Activated CD4-positive, alpha-beta T cell treated with anti-CD3 and anti-CD28 coated beads, Interleukin-2, amount 50 U/mL, for 24 hours (primary cell): ENCODE results near the gene C19orf85.
"Not testable (repeated sequence)": the region's sequence is repeated elsewhere in the genome, so short reads cannot be mapped to it uniquely, and the experiment has no call there.

Experiments used
- DNase-seq, 2 donors: peaks; one replicate each; pipeline ENCODE4 v3.0.0-alpha.2; 2020; ENCODE audit warnings: low read depth in 1 of 2, low spot score in 1 of 2

Gene C19orf85

DNA sequence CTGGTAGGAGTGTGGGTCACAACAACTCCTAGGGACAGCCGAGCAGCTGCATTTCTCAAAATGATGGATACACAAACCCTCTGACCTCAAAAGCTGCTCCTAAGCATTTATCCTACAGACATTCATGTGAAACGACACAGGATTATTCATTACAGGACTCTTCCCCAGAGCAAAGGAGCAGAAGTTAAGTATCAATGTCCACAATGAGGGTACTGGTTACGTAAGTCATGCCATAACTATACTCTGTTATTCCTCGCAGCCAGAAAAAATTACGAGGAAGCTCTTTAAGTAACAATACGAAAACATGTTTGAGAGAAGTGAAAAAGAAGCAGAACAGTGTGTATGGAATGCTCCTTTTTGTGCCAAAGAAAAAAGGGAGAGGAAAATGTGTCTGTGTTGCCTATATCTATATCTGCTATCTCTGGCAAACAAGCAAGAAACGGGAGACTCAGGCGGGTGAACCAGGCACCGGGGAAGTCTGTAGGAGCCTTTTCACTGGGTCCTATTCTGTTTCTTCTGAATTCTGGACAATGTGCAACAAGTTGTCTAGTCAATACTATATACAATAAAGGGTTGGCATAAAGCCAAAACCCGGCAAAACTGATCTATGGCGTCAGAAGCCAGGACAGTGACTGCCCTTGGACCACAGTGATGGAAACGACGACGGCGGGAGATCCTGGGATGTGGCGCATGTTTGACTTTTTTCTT is 4.4 kb downstream of the C19orf85 start:
- DNase-seq, result no peak

- no peak for DNase-seq
Measured at GRCh38 chr19:55459551-55459949, 5.0 kb downstream of the C19orf85 start.

- DNase-seq, result no peak
Measured at GRCh38 chr19:55457683-55458457, 6.7 kb downstream of the C19orf85 start.

DNA sequence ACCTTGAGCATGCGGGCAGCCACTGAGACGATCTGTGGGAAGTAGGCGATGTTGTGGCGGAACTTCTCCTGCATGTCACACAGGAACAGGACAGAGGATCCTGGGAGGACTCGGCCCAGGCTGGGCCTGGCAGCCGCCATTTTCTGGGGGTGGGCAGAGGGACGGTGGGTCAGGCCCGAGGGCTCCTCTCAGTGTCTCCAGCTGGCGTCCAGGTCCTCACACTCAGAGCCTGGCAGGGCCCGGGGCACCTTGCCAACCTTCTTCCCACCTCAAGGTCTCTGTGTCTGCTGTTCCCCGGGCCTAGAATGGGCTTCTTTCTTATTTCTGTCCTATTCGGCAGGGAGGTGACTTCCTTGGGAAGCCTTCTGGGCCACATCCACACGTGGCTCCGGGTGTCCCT is 8.2 kb downstream of the C19orf85 start:
- DNase-seq, result no peak

DNA sequence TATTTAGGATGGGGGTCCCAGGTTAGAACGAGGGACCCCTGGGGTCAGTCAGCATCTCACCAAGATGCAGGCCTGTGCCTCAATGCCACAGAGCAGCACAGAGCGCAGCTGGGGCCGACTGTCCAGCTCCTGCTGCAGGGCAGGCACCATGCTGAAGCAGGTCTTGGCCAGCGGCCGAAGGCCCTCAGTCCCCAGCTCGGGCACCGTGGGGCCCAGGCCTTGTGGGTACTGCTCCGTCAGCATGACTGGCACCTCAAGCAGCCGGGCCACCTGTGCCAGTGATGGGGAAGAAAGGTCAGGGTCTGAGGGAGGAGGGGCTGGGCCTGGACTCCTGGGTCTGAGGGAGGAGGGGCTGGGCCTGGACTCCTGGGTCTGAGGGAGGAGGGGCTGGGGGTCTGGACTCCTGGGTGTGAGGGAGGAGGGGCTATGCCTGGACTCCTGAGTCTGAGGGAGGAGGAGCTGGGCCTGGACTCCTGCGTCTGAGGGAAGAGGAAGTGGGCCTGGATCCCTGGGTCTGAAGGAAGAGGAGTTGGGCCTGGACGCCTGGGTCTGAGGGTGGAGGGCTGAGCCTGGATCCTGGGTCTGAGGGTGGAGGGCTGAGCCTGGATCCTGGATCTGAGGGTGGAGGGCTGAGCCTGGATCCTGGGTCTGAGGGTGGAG is 8.8 kb downstream of the C19orf85 start:
- no peak for DNase-seq

- no peak for DNase-seq
Measured at GRCh38 chr19:55454787-55455243, 9.7 kb downstream of the C19orf85 start.

DNA sequence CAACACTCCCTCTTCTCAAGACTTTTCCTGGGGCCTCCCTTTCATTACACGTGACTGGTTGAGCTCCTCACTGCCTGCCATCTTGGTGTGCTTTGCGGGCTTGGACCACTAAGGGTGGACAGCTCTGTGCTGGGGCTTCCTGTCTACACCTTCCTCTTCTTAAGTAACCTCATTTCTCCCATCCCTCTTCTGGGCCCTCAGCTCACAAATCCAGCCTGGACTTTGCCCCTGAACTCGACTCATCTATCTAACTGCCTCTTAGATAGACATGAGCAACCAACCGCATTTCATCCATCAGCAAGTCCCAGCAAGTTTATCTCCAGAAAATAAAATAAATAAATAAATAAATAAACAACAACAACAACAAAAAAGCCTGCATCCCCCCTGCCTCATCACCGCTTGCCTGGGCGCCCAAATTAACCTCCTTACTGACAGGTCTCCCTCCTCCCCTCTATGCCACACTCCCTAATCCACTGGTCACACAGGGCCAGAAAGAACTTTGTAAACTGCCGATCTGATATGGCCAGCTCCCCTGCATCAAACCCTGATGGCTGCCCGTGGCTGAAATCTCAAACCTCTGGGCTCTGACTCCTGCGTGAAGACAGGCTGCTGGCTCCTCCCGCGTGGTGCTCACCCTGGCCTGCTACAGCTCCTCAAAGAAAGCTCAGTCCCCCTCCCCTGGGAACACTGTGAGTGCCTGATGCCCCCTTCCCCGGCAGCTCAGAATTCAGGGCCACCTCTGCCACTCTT is 10.9 kb downstream of the C19orf85 start:
- DNase-seq, result no peak

GRCh38 chr19:55452749-55453346 is 11.7 kb downstream of the C19orf85 start:
- no peak for DNase-seq

DNA sequence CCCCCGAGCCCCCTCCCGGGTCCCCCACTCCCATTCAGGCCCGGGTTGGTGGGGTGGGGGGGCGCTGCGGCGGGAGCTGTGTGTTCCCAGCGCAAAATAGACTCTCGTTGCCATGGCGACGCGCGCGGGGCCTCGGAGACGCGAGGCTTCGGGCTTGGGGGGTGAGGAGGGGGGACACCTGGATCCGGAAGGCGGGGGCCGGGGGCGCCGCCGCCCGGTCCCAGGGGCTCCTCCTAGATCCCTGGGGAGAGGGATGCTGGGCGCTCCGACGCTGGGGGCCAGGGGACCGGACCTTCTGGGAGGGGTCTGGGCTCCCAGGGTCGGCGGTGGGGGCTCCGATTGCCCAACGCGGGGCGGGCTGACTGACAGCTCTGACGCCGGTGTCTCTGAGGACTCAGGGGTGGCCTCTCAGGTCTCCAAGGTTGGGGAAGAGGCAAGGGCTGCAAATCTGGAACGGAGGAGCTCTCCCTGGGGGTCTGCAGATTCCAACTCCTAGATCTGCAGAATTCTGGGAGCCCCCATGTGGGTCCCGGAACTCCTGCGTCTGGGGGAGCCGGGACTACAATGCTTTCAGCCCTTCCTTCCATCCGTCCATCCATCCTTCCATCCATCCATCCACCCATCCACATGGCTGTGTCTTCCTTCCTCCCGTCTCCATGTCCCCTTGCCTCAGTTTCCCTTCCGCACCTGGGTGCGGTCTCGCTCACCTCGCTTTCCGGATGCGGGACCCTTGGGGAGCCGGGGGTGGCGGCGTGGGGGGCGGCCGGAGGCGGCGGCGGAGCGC is 12.4 kb downstream of the C19orf85 start:
- no peak for DNase-seq

- no peak for DNase-seq
Measured at GRCh38 chr19:55451163-55451964, 13.2 kb downstream of the C19orf85 start.

GRCh38 chr19:55449469-55449868 is 15.1 kb downstream of the C19orf85 start:
- no peak for DNase-seq

DNA sequence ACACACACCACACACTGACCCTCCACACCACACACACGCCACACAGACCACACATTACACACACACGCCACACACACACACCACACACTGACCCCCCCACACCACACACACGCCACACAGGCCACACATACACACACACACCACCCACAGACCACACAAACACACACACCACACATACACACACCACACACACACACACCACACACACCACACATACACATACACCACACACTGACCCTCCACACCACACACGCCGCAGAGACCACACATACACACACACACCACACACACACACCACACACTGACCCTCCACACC is 16.4 kb downstream of the C19orf85 start:
- not testable (repeated sequence) for DNase-seq

- DNase-seq, result no peak
Measured at GRCh38 chr19:55447421-55448174, 17.0 kb downstream of the C19orf85 start.

- DNase-seq, result no peak
Measured at GRCh38 chr19:55446060-55446459, 18.5 kb downstream of the C19orf85 start.

GRCh38 chr19:55444646-55445045 is 19.9 kb downstream of the C19orf85 start:
- no peak for DNase-seq

GRCh38 chr19:55443824-55444480 is 20.6 kb downstream of the C19orf85 start:
- DNase-seq, result no peak

DNA sequence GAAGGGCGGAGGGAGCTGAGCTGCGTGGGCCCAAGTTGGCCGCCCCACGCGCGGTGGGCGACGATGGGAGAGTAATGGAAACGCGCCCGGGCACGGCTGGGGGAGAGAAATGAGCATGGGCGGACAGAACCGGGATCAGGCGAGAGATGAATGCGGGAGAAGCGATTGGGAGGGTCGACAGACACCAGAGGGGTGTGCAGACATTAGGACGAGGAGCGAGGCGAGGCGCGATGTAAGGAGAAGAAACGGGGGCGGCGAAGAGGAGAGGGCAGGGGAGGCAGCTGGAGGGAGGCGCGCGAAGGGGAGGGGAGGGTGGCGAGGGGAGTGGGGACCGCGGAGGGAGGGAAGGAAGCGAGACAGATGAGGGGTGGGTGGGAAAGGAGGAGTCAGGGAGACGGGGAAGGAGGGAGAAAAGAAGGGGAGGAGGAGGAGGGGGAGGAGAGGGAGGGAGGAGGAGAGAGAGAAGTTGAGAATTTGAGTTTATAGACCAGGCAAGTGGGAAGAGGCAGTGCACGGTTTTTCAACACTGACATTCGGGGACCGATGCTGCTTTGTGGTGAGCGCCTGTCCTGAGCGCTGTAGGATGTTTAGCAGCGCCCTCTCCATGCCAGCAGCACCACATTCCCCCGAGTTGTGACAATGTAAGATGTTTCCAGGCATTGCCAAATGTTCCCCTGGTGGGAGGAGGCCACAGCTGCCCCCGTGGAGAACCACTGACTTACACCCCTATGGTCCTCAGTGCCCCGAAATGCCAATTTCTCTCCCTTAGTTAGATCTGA is 21.3 kb downstream of the C19orf85 start, which contains the start of gene SHISA7:
TSS of gene SHISA7 (minus strand) at position 256 of the 779 bp plus-strand sequence. CDS start 437 bp downstream, outside the sequence.
- no peak for DNase-seq
